GM12891 (cell line): ENCODE data around the gene FN3K.

ENCODE experiments used
- POLR2A ChIP-seq: IDR thresholded peaks from 2 replicates; pipeline ENCODE4 v1.6.1; 2011; ENCODE audit warnings: low read depth, low read length, control low read depth
- POLR2AphosphoS5 ChIP-seq: IDR thresholded peaks from 2 replicates; pipeline ENCODE4 v1.6.1; 2011; ENCODE audit warnings: low read depth, low read length, control low read depth
- SPI1 ChIP-seq: IDR thresholded peaks from 2 replicates; pipeline ENCODE4 v1.6.1; 2011; ENCODE audit warnings: low read depth, low read length, control low read depth
- TAF1 ChIP-seq: IDR thresholded peaks from 2 replicates; pipeline ENCODE4 v1.6.1; 2011; ENCODE audit warnings: low read depth, low read length, control low read depth

DNA sequence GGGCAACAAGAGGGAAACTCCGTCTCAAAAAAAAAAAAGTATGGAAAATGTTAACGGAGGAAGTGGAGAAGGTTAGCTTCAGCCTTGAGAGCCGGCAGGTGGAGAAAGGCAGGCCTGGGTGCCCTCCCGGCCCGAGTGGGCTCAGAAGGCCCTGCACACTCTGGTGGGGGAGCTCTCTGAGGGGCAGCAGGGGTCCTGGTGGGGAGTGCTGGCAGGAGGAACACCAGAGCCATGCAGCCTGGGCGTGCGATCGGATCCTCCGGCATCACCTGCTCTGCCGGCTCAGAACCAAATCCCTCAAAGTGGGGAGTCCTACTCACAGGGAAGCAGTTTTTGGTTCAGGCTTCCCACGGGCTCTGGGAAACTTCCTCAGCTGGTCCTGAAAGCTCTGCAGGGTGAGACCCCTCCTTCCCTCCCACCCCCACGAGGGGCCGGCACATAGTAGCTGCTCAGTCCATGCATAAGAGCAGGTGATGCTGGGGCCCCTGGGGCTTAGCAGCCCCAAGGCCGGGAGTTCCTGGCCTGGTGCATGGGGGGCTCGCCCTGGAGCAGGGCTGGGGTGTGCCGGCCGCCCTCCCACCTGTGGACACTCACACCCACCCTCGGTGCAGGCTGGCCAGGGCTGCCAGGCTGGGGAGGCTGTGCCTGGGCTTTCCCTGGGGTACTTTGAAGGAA is 1.2 kb downstream of the FN3K start:
- TF ChIP-seq POLR2A = no peak
- no peak for TF ChIP-seq SPI1
- no peak for TF ChIP-seq POLR2AphosphoS5
- TF ChIP-seq TAF1 = no peak
